Amygdala (tissue), 56 donors: Measurements from ENCODE around the gene RAD51B.
"Not testable (repeated sequence)": the region's sequence is repeated elsewhere in the genome, so short reads cannot be mapped to it uniquely, and the experiment has no call there.

ENCODE experiments used
- DNase-seq, 56 donors: peaks; one replicate each; lab custom pipeline; 2025; lab: John Stamatoyannopoulos, UW

Gene RAD51B

DNA sequence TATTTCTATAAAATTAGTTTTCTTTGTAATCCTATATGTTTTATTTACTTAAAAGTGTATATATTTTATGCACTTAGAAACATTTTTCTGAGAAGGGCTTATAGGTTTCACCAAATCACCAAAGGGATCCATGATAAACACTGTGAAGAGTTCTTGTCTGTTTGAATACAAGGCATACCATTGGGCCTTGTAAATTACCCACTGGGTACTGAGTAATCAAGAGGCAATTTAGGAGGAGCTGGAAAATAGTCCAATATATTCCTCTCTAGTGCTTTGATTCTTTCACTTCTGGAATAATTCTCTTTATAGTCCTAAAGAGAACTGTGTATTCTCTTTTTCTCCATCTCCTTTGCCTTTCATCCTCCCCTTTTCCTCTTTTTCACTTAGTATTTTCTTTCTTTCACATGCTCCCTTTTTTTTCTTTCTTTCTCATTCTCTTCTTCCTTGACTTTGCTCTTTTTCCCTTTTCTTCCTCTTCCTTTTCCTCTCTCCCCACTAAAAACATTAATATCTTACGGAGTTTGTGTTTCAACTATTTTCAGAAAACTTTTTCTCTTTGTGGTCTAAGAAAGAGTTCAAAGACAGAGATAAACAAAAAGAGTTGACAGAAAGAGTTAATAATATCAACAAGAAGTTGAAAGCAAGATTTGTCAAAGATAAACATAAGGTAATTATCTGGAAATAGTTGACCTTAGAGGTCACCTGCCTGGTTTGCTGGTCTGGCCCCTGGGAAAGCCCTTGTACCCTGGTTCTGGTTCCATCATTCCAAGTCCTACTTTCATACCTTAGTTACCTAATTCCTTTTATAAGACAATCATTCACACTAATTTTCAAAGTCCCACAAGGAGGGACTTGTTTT is 435.3 kb downstream of the RAD51B start:
- no peak for DNase-seq

DNA sequence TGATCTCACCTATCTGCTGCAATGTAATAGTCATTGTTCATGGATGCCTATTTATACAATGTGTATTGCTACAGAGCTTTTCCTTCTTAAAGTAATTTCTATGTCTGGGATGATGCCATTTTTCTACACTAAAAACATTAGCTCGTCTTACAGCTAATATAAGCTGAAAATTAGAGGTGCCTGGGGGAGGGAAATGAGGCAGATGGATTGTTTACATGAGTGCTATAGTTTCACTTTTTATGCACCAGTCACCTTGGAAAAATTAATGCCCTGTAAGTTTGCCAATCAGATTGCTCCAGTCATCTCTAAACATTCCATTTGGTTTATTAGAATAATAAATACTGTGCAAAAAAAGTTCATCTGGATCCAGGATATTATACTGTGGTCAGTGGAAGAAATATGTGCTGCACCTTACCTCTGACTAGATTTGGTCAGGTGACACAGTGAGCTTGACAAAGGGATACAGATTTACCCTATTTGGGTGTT is 436.2 kb downstream of the RAD51B start:
- DNase-seq, result no peak

GRCh38 chr14:68257969-68258368 is 438.4 kb downstream of the RAD51B start:
- DNase-seq, result no peak

DNA sequence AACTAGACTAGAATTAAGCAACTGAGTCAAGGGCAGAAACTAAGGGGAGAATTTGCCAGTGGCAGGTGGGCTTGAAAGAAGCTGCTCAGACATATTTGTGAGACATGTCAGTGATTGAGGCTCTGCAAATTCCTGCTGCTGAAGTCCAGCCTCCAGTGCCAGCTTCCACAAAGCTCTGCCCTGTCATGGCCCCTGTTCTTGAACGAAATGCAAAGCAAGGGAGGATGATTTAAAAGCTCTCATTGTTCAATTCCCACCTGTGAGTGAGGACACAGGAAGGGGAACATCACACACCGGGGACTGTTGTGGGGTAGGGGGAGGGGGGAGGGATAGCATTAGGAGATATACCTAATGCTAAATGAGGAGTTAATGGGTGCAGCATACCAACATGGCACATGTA is 439.4 kb downstream of the RAD51B start:
- not testable (repeated sequence) for DNase-seq

DNA sequence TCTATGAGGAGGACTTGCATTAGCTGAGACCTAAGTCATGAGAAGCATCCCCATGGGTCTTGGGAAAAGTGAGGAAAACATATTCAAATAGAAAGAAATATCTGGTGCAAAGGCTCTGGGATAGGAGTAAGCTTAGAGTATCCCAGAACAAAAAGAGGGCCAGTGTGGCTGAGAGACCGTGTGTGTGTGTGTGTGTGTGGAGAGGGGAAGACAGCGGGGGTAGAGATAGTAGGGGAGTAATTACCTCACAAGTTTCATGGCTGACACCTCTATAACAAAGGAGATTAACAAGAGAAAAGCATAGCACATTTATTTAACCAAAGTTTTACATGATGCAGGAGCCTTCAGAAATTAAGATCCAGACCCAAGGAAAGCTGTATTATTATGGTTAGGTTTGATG is 440.5 kb downstream of the RAD51B start:
- DNase-seq, result no peak

DNA sequence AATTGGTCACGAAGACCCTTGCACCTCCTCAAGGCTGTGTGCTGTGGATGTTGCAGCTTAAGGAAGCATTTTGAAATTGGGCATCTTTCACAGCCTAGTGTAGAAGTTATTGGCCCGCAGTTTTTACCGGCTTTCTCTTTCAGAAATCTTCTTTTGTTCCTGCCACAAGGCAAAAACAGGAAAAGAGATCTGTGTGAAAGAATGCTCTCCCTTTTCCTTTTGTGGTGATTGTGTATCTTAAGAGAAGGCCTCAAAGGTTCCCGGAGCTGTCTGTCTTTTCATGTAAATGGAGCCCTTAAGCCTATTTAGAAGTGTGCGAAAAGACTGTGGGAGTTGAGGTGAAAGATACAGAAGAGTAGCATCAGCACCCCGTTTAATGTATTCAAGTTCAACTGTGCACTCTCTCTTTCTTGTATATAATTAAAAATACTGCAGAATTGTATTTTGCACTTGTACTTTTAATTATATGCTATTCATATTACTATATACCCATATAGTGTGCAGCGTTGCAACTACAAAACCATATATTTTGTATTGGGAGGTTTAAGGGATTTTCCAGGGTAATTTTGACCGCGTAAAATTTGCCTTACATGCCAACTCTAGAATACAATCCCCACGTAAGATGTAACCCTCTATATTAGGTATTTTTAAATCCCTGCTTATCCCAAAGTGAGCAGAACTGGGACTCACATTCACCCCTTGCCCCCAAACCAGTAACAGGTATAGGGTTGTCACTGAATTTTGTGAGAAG is 441.7 kb downstream of the RAD51B start:
- DNase-seq, result no peak

DNA sequence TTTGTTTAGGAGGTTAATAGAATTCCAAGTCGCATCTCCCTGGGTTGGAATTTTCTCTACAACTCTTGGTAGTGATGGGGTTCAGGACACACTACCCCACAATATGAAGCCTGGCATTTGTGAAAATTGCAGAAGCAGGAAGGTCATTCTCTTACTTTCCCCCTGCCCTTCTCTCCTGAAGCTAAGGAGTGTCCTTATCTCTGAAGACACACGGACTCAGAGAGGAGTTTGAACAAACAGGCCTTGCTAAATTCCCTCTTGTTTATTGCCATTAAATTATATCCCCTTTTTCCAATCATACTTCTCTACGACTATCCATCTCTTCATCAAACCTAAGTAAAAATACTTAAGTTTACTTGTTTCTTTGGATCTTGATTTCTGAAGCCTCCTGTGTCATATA is 443.0 kb downstream of the RAD51B start:
- DNase-seq, result no peak

- no peak for DNase-seq
Measured at GRCh38 chr14:68263563-68264259, 444.1 kb downstream of the RAD51B start.

- DNase-seq, result no peak
Measured at GRCh38 chr14:68264260-68264569, 444.6 kb downstream of the RAD51B start.

- no peak for DNase-seq
Measured at GRCh38 chr14:68266998-68267397, 447.4 kb downstream of the RAD51B start.

GRCh38 chr14:68268197-68268596 is 448.6 kb downstream of the RAD51B start:
- DNase-seq, result peak in 3 of 56 donors; percentile 12 to 43 (median 20)

DNA sequence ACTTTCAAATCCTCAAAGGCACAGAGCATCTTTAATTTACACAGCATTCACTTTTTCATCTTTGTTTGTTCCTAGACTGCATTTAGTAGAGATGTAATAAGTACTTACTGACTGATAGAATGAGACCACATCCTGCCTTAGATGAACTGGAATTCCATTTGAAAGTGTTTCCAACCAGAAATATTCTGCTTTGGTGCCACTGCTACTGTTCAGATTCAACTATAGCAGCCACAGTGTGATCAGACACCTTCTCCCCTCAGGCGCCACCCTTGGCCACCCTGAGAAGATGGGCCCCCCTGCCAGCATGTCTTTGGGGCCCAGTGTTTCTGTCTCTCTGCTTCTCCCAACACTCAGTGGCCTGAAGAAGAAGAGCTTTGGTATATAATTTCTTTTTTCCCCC is 449.1 kb downstream of the RAD51B start:
- no peak for DNase-seq

DNA sequence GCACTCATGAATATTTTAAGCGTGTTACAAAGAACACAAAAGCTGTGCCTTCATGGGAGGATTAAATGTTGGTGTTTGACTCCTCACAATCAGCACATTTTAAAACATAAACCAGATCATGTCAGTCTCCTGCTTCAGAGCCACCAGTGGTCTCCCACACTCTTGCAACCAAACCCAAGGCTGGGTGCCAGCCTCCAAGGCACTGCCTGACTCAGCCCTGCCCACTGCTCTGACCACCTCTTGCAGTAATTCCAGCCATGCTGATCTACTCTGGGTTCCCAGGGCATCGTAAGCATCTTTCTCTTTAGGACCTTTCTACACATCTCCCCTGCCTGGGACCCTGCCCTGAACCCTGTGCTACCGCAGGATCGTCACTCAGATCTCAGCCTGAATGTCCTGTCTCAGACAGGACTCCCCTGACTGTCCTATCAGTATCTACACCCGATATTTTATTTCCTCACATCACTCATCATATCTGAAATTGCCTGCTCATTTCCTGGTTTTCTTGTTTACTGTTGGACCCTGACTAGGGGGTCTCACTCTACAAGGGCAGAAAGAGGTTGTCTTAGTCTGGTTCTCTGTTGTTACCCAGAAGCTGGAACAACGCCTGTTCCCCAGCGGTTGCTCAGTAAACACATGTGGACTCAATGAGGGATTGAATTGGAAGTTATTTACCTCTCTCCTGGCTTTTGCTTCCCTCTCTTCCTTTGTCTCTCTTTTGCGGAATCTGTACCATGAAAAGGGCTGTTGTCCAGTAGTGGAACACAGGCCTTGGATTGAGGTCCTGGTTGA is 449.8 kb downstream of the RAD51B start:
- no peak for DNase-seq

DNA sequence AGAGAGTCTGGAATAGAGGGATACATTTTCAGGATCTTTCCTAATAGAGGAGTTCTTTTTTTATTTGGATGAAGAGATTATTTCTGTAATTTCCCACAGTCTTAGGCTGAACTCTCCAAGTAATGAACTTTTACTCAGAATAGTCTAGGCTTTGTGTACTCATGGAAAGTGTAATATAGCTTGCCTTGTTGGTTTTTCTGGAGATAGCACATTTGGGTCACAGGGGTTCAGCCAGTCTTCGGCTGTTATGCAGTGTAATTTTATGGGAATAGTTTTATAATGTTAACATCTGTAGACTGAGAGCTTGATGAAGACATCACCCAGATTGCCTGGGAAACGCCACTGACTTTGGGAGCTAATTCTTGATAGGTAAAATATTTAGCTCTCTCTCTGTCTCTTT is 450.8 kb downstream of the RAD51B start:
- no peak for DNase-seq

DNA sequence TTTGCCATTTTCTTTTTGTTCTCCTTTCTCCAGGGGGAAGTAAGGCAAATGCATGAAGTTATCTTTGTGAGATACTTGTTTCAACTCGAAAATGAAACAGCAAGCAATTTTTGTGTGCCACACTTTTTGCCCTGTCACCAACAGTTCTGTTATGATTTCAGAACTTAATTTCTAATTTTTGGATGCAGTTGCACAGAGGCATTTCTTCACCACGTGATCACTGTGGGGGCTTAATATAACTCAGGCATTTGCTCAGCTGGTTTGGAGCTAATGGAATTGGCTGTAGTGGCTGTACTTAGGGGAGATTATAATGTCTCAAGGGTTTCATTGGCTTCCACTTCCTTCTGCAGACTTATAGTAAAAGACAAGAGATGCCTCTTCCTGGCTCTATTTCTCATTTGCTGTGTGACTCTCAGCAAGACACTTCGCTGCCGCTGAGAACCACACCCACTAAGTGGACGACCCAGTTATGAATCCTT is 452.4 kb downstream of the RAD51B start:
- DNase-seq, result no peak

DNA sequence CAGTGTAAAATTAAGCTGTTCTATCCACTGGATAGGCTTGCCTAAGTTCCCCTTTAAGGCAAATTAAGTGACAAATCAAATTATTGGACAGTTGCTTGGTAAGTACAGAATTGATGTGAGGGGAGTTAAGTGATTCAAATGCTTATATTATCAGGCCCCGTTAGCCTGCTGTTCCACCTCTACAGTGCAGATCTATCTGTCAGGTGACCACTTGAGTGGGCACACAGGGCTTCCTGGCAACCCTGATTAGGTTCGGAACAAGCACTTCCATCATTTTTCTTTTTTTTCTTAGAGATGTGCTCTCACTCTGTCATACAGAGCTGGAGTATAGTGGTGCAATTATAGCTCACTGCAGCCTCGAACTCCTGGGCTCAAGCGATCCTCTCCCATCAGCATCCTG is 453.8 kb downstream of the RAD51B start:
- DNase-seq, result no peak

DNA sequence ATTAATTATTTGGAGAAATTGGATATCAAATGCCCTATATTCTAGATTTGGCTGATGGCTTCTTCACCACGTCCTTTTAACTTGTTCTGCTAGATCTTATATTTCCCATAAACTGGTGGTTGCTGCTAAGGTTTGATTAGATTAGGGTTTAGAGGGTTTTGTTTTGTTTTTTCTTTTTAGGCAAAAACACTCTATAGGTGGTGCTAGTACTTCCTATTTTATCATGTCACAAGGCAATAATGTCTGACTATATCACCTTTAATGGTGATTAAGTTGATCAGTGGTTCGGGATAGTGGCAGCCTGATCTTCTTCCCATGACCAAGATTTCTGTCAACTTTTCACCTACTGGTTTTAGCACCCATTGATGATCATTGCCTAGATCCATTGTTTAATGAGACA is 455.1 kb downstream of the RAD51B start:
- DNase-seq, result no peak

DNA sequence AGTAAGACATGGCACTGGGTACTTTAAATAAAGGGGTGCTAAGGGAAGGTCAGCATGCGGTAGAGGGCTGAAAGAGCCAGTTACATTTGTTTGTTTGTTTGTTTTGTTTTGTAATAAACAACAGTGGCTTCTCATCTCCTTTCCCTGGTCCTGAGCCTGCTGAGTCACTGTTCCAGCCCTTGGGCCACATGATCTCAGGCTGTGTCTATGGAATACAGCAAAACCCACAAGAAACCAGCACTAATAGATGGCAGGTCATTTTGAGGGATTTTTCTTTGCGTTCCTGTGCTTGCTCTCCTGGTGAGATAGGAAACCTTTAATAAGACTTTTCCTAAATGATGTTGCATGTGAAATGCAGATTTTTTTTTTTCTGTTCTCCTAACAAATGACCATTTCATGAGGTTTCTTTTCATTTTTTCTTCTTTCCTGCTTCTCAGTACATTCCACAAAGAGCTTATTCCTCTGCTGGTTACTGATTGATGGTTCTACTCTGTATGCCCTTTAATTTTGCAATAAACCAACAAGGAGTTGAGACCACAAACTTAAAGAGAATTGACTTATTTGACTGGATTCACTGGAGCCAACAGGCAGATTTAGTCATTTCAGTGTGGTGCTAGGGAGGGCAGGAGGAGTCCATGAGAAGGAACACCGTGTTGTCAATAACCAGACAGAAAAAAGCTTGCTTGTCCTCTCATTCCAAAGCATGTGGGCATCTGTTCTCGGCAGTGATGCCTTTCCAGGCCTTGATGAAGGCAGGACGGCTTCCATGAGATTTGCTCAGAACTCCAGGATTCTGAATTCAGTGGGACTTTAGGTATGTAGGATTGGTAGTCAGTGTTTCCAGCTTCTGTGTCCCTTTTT is 459.2 kb downstream of the RAD51B start:
- DNase-seq, result peak in 5 of 56 donors; percentile 4 to 14 (median 11)

- DNase-seq, result no peak
Measured at GRCh38 chr14:68279437-68279720, 459.8 kb downstream of the RAD51B start.
